Caki2 (cell line): ENCODE measurements around the gene RASSF5. TPM values are rescaled to one million over a fixed set of nuclear protein-coding genes. Genes with fewer than 3 reads are reported as not detected.
A peak's percentile ranks its signal among the peaks of the same experiment; 100 is the strongest.
"Not testable (repeated sequence)": the region's sequence is repeated elsewhere in the genome, so short reads cannot be mapped to it uniquely, and the experiment has no call there.

Experiments used
- DNase-seq: peaks from one replicate; pipeline ENCODE4 v3.0.0-alpha.2; 2015; ENCODE audit warnings: low read depth
- in situ Hi-C: cut with HindIII; loops from 2 replicates; pipeline ENCODE4 v1.10.0; 2016; ENCODE audit warnings: low sequenced_read_pairs, low pct_unique_long_range_greater_than_20kb, mixed read lengths
- total RNA-seq: library from RNA; depleted of rRNA; stranded (reverse); fragments of >200 nt; shearing (Covaris generic); gene quantifications from 2 replicates; pipeline ENCODE4 v1.2.3, GENCODE V29; 2014; ENCODE audit warnings: low replicate concordance

The RASSF5 gene
- total RNA-seq, 1 experiment from 2014 or later, result 0.47 TPM

DNA sequence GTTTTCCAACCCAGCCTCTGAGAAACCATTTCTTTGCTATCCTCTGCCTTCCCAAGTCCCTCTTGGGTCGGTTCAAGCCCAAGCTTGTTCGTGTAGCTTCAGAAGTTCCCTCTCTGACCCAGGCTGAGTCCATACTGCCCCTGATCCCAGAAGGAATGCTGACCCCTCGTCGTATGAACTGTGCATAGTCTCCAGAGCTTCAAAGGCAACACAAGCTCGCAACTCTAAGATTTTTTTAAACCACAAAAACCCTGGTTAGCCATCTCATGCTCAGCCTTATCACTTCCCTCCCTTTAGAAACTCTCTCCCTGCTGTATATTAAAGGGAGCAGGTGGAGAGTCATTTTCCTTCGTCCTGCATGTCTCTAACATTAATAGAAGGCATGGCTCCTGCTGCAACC lies 81.2 kb downstream of the RASSF5 start:
- DNase-seq, result no peak
- in situ Hi-C loops, result no loop called here

DNA sequence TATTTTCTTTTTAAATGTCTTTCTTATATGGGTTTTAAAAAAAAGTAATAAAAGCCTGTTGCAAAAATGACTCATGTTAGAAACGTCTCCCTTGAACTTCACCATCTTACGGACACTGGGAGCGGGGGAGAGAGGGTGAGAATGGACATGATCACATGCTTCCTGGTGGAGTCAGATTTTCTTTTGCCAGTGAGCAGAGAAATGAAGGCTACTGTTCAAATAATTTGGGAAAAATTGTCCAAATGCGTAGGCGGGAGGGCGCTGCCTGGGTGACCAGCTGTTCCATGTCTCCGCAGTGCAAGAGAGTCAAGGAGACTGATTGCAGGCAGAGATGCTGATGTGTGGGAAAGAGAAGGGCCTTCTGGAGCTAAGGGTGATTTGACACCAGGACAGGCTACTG lies 81.9 kb downstream of the RASSF5 start:
- in situ Hi-C loops, result no loop called here
- peak; percentile 38 for DNase-seq

DNA sequence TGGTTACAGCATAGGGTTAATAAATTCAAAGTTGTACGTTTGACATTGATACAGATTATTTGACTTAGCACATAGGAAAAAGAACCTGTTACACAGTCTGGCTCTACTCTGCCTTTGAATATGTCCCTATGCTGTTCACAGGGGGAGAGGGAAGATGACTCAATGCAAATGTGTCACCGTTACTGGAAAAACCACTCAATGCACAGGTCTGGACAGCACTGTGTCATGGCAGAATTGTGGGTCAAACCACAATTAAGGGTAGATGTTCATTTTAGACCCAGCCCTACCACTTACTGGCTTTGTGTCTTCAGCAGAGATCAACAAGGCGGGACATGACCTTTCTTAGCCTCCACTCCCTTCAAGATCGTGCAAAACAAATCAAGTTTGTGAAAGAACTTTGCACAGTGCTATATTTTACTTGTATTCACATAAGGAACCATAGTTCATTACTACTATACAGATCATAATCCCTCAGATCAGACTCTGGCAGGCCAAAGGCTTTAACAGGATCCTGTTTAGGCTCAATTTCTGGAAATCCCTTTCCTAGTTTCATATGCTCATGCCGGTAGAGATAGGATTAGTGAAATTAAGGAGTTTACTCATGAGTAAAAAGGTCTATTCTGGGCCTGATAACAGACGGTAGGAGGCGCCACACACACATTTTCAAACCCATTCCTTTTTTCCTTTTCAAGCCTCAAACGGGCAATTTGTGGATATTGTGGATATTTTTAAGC lies 82.9 kb downstream of the RASSF5 start:
- DNase-seq, result peak; percentile 26
- in situ Hi-C loops, result no loop called here

DNA sequence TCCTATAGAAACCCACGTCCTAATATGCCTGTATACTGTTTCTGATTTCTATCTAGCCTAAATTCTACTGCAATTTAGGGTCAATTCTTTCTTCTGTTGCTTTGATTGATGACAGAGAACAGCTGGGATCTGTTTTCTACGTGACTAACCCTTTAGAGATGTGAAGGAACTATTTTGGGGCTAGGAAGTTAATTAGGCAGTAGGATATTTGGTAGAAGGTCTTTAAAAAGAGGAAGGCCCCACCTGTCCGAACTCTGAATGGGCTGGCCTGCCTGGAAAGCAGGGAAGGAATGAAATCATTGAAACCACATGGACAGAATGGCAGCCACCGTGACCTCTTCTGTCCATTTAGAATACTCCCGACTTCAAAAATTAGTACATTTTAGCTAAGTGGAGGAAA lies 83.9 kb downstream of the RASSF5 start:
- in situ Hi-C loops, result no loop called here
- no peak for DNase-seq

DNA sequence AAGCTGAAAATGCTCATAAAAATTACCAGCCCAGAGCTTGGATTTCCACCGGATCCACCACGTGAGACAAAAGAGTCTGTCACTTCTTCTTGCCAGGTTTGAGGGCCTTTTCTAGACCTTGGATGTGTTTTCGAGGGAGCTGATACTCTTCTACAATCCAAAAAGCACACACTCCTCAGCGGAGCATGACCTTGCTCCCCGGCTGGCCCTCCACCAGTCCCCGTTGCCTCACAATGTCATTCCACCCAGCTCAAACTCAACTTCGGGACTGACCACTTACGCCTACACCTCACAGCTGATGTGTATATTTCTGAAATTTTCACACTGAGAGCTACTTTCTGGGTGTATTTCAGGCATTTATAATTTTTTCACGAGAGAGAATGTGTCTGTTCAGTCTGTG lies 84.4 kb downstream of the RASSF5 start:
- in situ Hi-C loops, result no loop called here
- no peak for DNase-seq

DNA sequence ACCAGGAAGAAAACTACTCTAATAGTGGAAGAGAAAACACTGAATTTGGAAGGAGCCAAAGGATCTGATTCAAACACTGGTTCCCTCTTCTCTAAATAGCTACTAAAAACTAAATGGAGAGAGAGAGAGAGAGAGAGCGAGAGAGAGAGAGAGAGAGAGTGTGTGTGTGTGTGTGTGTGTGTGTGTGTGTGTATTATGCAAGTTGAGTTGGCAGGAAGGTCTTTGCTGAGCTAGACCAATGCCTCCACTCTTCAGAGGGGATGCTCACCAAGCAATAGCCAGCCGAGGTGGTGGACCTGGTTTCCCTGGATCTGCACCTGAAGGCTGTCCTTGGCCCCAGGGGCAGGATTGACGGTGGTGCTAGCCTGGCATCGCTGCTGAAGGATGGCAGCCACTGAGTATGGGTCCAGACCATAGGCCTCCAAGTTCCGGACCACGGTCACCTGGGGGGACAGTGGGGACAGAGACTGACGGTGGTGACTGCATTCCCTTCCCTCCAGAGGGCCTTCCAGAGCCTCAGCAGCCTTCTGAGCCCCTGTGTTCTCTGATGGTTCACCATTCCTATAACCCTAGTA lies 86.1 kb downstream of the RASSF5 start:
- no peak for DNase-seq
- in situ Hi-C loops, result no loop called here

DNA sequence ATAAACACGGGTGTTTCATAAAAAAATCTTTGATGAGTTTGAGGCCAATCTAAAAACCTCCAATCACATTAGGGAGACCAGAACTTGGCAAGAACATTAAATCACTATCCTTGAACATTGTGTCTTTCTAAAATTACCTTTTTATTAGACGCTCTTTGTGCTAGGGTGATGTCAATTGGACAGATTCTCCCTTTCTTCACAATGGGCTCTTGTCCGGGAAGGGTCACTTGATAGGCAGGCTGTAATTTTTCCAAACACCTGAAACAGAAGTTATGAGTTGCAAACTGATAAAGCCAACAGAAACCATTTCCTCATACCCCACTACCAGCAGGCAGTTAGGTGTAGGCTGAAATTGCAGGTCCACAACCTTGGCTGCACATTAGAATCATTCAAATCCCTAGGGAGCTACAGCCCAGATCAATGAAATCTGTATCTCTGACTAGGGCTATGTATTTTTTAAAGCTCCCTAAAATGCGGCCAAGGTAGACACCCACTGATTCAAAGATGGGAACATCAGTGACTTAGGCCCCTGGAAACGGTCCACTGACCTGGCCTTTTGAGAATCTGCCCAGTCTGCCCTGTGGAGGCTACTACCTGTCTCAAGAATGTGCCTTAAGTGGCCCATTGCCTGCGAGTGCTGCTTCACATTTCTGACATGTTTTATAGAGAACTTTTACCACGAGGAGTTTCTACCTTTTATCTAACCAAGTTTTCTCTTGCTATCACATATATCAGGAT lies 88.4 kb downstream of the RASSF5 start:
- no peak for DNase-seq
- in situ Hi-C loops, result no loop called here

DNA sequence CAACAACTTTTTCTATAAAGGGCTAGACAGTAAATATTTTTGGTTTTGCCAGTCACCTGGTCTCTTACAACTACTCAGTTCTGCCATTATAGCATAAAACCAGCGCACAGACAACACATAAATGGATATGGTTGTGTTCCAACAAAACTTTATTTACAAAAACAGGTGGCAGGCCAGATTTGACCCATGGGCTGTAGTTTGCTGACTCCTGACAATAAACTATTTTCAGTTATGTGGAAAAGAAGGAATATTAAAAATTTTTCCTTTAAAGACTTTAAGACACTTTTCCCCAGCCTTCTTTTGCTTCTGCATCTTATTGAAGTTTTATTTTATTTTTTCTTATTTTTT lies 89.0 kb downstream of the RASSF5 start:
- in situ Hi-C loops, result no loop called here
- DNase-seq, result no peak

DNA sequence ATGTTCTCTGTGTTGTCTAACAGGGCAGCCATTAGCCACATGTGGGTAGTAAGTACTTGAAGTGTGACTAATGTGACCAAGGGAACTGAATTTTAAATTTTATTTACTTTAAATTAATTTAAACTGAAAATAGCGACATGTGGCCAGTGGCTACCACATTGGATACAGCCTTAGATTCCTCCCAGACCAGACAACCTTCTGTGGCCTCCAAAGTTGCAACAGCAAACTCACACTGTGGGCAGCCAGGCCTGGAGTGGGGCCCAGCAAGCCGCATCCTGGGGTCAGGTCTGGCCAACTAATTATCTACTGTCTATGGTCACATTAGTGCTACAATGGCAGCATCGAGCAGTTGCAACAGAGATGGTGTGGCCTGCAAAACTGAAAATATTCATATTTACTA lies 93.2 kb downstream of the RASSF5 start:
- DNase-seq, result no peak
- in situ Hi-C loops, result no loop called here

DNA sequence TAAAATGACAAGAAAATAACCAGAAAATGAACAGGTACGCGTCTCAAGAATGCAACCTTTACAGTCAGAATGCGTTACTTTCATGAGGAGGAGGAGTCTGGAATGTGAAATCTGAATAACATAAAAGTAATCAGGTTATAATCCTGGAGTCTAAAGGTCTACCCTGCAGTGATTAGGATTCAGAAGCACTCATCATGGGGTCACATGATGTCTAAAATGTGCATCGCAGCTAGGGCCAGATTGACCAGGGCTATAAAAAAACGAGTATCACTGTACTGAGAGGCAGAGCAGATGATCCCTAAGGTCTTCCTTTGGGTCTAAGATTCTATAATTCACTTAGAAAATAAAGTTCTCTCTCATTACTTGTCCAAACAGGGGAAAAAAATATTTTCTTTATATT lies 97.5 kb downstream of the RASSF5 start:
- in situ Hi-C loops, result no loop called here
- no peak for DNase-seq

DNA sequence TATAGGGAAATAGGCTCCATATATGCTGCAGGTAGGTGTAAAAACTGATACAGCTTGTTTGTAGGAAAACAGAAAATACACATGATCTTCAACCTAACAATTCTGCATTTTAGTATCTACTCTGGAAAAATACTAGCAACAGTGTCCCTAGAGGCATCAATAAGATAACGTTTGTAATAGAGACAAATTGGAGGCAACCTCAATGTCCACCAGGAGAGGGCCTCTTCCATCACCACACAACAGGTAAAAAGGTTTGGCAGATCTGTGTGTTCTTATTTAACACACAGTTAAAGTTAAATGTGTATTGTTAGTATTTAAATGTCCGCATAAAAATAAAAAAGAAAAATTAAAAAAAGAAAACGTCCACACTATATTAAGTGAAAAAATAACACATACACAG lies 99.5 kb downstream of the RASSF5 start:
- in situ Hi-C loops, result no loop called here
- DNase-seq, result peak; percentile 56

DNA sequence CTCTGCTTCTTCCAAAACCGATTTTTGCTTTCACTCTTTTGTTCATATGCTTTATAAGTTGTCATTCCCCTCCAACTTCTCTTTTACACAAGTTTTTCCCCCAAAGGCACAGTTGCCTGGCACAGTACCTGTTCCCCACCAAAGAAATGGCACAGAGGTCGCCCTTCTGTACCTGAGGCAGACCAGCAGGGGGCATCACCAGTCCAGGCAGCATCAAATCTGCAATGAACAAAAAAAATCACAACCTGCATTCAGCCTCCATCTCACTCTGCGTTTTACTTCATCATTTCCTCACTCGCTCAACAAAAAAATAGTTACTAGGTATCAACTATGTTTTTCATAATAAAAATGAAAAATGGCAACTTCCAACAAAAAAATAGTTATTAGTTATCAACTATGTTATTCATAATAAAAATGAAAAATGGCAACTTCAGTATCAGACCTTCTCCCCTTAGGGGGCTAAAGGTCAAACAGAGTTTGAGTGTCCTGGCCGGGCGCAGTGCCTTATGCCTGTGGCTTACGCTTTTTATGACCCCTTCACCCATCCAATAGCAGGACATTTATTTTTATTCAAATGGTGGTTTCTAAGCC lies 100.9 kb downstream of the RASSF5 start:
- DNase-seq, result peak; percentile 29
- in situ Hi-C loops, result no loop called here

DNA sequence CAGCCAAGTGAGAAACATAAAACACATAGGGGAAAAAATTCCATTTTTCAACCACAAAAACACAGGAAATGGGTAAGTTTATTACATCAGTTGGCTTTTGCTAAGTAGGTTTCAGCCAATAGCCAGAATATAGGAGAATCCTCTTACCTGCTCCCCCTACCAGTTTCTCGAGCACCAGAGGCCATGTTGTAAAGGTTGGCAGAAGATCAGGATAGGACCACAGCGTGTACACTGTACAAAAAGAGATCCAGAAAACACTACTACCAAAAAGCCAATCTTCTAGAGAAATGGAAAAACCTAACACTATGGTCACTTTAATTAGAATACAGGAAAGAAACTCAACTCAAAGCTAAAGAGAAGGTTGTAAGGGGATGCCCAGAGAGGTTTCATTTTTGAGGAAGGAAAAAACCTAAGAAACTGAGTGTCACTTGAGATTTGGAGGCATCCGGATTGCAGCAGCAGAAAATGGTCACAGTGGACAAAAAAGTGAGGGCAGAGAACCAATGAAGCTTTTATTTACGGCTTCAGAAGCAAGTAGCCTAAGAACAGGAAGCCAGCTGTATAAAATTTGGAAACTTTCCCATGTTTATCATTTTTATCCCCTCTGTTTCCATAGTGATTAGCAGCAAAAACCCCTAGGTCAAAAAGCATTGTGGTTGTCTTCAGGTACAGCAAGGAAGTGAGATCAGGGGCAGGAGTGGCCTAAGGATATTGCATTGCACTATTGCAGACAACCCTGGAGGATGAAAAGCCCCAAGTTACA lies 102.1 kb downstream of the RASSF5 start:
- in situ Hi-C loops, result no loop called here
- DNase-seq, result no peak

DNA sequence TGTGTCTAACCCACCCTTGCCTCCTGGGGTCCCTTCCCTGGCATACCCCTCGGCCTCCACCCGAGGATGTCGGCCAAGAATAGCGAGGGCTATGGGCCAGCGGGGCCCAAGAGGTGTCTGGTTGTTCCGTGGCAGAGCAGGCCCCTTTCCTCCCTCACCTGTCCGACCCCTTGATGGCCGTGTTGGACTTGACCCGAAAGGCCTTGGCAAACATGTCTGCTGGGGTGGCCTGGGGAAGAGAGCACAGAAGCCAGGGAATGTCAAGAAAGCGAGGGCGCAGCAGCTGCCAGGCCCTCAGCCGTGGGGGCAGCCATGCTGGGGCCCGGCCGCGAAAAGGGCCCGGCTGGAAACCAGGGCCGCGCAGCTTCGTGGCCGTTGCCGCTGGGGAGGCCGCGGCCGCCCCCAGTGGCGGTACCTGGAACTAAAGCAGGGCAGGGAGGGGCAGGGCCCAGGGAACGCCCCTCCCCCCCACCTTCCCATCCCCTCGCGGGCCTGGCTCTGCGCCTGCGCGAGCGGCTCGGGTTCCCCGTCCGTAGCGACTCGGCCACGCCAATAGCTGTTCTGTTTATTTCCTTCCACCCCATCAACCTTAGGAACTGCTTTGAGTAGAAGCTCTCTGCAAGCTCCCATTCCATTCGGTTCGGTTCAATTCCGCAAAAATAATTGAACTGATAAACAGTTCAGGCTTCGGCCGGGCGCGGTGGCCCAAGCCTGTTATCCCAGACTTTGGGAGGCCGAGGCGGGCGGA lies 105.0 kb downstream of the RASSF5 start, which contains the start of gene EIF2D:
Gene EIF2D (minus strand): TSS at position 337 of the 748 bp plus-strand sequence. CDS start 123 bp downstream, at position 214.
- peak; percentile 96 for DNase-seq
- in situ Hi-C loops, result no loop called here

DNA sequence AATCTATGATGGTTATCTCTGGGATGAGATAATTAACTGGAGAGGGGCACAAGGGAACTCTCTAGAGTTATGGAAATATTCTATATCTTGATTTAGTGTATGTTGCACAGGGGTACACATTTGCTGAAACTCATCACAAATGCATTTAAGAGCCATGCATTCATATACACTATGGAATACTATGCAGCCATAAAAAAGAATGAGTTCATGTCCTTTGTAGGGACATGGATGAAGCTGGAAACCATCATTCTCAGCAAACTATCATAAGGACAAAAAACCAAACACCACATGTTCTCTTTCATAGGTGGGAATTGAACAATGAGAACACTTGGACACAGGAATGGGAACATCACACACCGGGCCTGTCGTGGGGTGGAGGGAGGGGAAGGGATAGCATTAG lies 119.1 kb downstream of the RASSF5 start:
- DNase-seq, in situ Hi-C loops: not testable (repeated sequence)

DNA sequence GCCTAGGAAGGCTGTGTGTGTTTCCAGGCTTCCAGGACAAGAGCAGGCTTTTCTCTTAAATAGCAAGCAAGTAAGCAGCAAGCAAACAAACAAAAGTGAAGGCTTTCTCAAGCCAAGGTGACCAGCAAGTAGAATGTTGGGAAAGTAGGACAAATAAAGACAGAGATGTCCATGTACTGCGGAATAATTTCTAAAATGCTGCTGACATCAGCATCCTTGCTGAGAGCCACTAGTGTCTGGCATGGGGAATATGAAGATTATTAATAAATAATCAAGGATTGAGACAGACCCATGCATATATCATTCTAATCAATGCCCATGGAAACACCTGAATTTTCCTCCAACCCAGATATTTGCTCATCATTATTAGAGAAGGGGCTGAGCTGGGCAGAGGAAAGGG lies 121.6 kb downstream of the RASSF5 start:
- in situ Hi-C loops, result no loop called here

DNA sequence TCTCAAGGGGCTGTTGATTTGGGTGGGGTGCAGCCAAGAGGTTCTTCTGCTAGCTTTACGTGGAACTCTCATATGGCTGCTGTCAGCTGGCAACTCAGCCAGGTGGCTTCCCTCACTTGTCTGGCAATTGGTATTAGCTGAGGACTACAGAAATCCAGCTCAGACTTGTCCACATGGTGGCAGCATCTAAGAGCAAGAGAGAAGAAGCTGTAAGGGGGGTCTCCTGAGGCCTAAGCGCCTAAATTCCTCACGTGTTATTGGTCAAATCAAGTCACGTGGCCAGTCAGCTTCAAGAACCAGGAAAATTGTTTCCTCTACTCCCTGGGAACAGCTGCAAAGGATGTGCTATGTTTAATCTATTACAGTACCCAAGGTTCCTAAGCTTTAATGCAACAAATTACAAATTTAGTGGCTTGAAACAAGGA lies 123.8 kb downstream of the RASSF5 start:
- in situ Hi-C loops, result loop anchor here (5.0 kb wide), 2 partner anchors 91 to 351 kb away; no protein-coding TSS in a partner anchor
- peak; percentile 77 for DNase-seq

More for the DNA sequence above, 121.6 kb downstream of the RASSF5 start:
- no peak for DNase-seq

DNA sequence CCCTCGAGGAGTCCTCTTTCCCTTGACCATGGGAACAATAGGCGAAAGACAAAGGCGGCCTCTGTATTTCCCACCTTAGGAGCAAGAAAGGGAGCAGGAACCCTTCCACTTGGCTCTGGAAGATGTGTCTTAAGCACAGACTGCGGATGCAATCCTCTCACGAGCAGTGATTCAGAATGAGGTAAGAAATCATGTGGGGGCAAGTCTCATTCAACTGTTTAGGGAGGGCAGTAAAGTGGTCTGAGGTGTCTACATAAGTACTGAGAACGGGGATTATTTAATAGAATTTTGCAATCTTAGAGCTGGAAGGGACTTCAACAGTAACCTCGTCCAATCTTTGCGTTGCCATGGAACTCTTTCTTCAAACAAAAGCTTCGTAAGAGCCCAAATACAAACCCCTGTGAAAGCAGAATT lies 126.4 kb downstream of the RASSF5 start:
- in situ Hi-C loops, result loop anchor here (5.0 kb wide), 2 partner anchors 89 to 349 kb away; no protein-coding TSS in a partner anchor

More for the DNA sequence above, 126.4 kb downstream of the RASSF5 start:
- peak; percentile 11 for DNase-seq
